HepG2 (cell line): Measurements from ENCODE around the gene RBP5. TPM values are rescaled to one million over a fixed set of nuclear protein-coding genes. Genes with fewer than 3 reads are reported as not detected.

Experiments used
- ATAC-seq: fragments of 200-7000 bp; cut with Tn5 transposase; 3 replicates; pipeline ENCODE4 v1.9.1; 2020; ENCODE audit warnings: mild to moderate bottlenecking, moderate library complexity
- BruUV-seq: library from RNA; stranded (reverse); fragments of 400-500 nt; replicated peaks from 2 replicates; lab custom pipeline; 2021; lab: Mats Ljungman, UMichigan
- CTCF ChIA-PET: fragments of 300-600 bp; formaldehyde crosslinking; extraction: SDS; loops from one replicate; lab custom pipeline; 2021; ENCODE audit warnings: low total read pairs, inconsistent platforms, low intra/inter-chr PET ratio; lab: Yijun Ruan, JAX
- POLR2A ChIA-PET: fragments of 350-600 bp; sonication (Branson Sonifier 250); formaldehyde crosslinking; loops from one replicate; lab custom pipeline; 2020; ENCODE audit warnings: antibody characterized with exemption, inconsistent platforms; lab: Yijun Ruan, JAX
- DNase-seq: peaks from one replicate; pipeline ENCODE4 v3.0.0-alpha.2; 2015; ENCODE audit warnings: low spot score
- FAIRE-seq: peaks from 3 replicates; lab custom pipeline; 2011; peaks lifted over from hg19 to GRCh38; lab: Jason Lieb, UNC
- H2AFZ ChIP-seq: one replicate; pipeline ENCODE4 v1.6.1; 2011; ENCODE audit warnings: low read length, inconsistent platforms
- H3K27ac ChIP-seq: fragments of 300-600 bp; 3 replicates; pipeline ENCODE4 v1.8.0; 2011; ENCODE audit warnings: mixed run types, mild to moderate bottlenecking, mixed read lengths, low read length, inconsistent platforms; ENCODE audit not compliant: insufficient read depth; ENCODE audit errors: extremely low read length
- H3K27me3 ChIP-seq, 2 experiments: fragments of 200-600 bp in 1 of 2; 2 replicates in 1 of 2; 3 replicates in 1 of 2; pipeline versions ENCODE4 v1.6.0 to v1.8.0; 2011; ENCODE audit warnings: low read length in 2 of 2, mild to moderate bottlenecking in 2 of 2, moderate library complexity in 2 of 2, inconsistent platforms in 1 of 2; ENCODE audit not compliant: insufficient read depth in 2 of 2, control insufficient read depth in 1 of 2
- H3K36me3 ChIP-seq, 2 experiments: fragments of 200-600 bp in 1 of 2; replicated peaks in 1 of 2; 2 replicates in 1 of 2; 3 replicates in 1 of 2; pipeline versions ENCODE4 v1.5.1 to v1.8.0; 2011; ENCODE audit warnings: low read length in 2 of 2, inconsistent platforms in 1 of 2; ENCODE audit not compliant: insufficient read depth in 2 of 2, control insufficient read depth in 1 of 2
- H3K4me1 ChIP-seq: 2 replicates; pipeline ENCODE4 v1.5.1; 2012; ENCODE audit warnings: low read length, inconsistent platforms; ENCODE audit not compliant: insufficient read depth
- H3K4me2 ChIP-seq: 2 replicates; pipeline ENCODE4 v1.6.0; 2011; ENCODE audit warnings: low read depth, low read length, inconsistent platforms
- H3K4me3 ChIP-seq, 3 experiments: fragments of 200-600 bp in 1 of 3; sonication (generic), shearing (Covaris generic) in 1 of 3; replicated peaks in 1 of 3; 2 replicates each; pipeline ENCODE4 v1.5.1; 2011 to 2016; ENCODE audit warnings: low read length in 3 of 3, inconsistent platforms in 2 of 3, low read depth in 2 of 3, mild to moderate bottlenecking in 2 of 3, control low read depth in 1 of 3, mixed read lengths in 1 of 3; ENCODE audit not compliant: insufficient read depth in 1 of 3
- H3K79me2 ChIP-seq: one replicate; pipeline ENCODE4 v1.6.1; 2011; ENCODE audit warnings: low read length, inconsistent platforms; ENCODE audit not compliant: insufficient read depth
- H3K9ac ChIP-seq: 2 replicates; pipeline ENCODE4 v1.6.0; 2011; ENCODE audit warnings: mild to moderate bottlenecking, low read depth, low read length, inconsistent platforms; ENCODE audit not compliant: insufficient read depth
- H3K9me3 ChIP-seq: 2 replicates; pipeline ENCODE4 v1.5.1; 2012; ENCODE audit warnings: mild to moderate bottlenecking, low read length
- H4K20me1 ChIP-seq: 2 replicates; pipeline ENCODE4 v1.6.0; 2011; ENCODE audit warnings: inconsistent platforms, mild to moderate bottlenecking, low read length, moderate library complexity; ENCODE audit not compliant: insufficient read depth
- JARID2 ChIP-seq: sonication (generic); formaldehyde crosslinking; IDR thresholded peaks from 2 replicates; pipeline ENCODE4 v1.8.1; 2023; ENCODE audit warnings: missing genetic modification reagents, inconsistent platforms; ENCODE audit not compliant: insufficient replicate concordance
- MTERF4 ChIP-seq: sonication (generic); formaldehyde crosslinking; IDR thresholded peaks from 2 replicates; pipeline ENCODE4 v1.8.0; 2023; ENCODE audit warnings: mild to moderate bottlenecking, missing genetic modification reagents
- REPIN1 ChIP-seq: sonication (generic); formaldehyde crosslinking; IDR thresholded peaks from 2 replicates; pipeline ENCODE4 v1.8.0; 2022; ENCODE audit warnings: missing genetic modification reagents, low read depth, mild to moderate bottlenecking, borderline replicate concordance
- SMAD1 ChIP-seq: sonication (generic); formaldehyde crosslinking; IDR thresholded peaks from 2 replicates; pipeline ENCODE4 v1.4.0; 2020; ENCODE audit warnings: missing genetic modification reagents, low read depth, mild to moderate bottlenecking, borderline replicate concordance
- ZNF101 ChIP-seq: sonication (generic); formaldehyde crosslinking; IDR thresholded peaks from 2 replicates; pipeline ENCODE4 v1.4.0; 2020; ENCODE audit warnings: mild to moderate bottlenecking, low read depth, missing genetic modification reagents, borderline replicate concordance
- ZNF224 ChIP-seq: sonication (generic); formaldehyde crosslinking; IDR thresholded peaks from 2 replicates; pipeline ENCODE4 v1.5.0; 2020; ENCODE audit warnings: mild to moderate bottlenecking, missing genetic modification reagents
- ZNF232 ChIP-seq: sonication (generic); formaldehyde crosslinking; IDR thresholded peaks from 2 replicates; pipeline ENCODE4 v1.4.0; 2020; ENCODE audit warnings: missing genetic modification reagents, borderline replicate concordance
- ZNF569 ChIP-seq: sonication (generic); formaldehyde crosslinking; IDR thresholded peaks from 2 replicates; pipeline ENCODE4 v1.5.0; 2020; ENCODE audit warnings: mild to moderate bottlenecking, missing genetic modification reagents, moderate library complexity, borderline replicate concordance
- ZNF629 ChIP-seq: sonication (generic); formaldehyde crosslinking; conservative IDR thresholded peaks from 2 replicates; pipeline ENCODE4 v1.5.0; 2020; ENCODE audit warnings: missing genetic modification reagents
- ZNF674 ChIP-seq: sonication (generic); formaldehyde crosslinking; IDR thresholded peaks from 2 replicates; pipeline ENCODE4 v1.5.0; 2020; ENCODE audit warnings: low read depth, mild to moderate bottlenecking, missing genetic modification reagents
- ZNF780A ChIP-seq: sonication (generic); formaldehyde crosslinking; IDR thresholded peaks from 2 replicates; pipeline ENCODE4 v1.8.0; 2022; ENCODE audit warnings: mild to moderate bottlenecking, missing genetic modification reagents, moderate library complexity
- ZNF879 ChIP-seq: sonication (generic); formaldehyde crosslinking; IDR thresholded peaks from 2 replicates; pipeline ENCODE4 v1.8.1; 2023; ENCODE audit warnings: missing genetic modification reagents
- WGBS: methylation state at CpG from one replicate; pipeline ENCODE4 v1.1.6; 2017; ENCODE audit warnings: low lambda C conversion rate; 5-methylcytosine and 5-hydroxymethylcytosine counted together
- in situ Hi-C: cut with HindIII; loops from 2 replicates; pipeline ENCODE4 v1.10.0; 2017; ENCODE audit warnings: low pct_unique_long_range_greater_than_20kb; ENCODE audit not compliant: extremely low pct_ligation_motif_present
- intact Hi-C: fragments of 100-400 bp; cut with micrococcal nuclease; formaldehyde crosslinking; loops from one replicate; pipeline ENCODE4 v1.10.0; 2022; ENCODE audit not compliant: unreplicated experiment
- polyA plus RNA-seq, 8 experiments: library from polyadenylated mRNA; depleted of rRNA in 3 of 8; stranded (reverse) in 7 of 8; unstranded in 1 of 8; fragments of >200 nt; fragmentation: Illumina TruSeq in 4 of 8; extraction: Trizol in 4 of 8; gene quantifications; 2 replicates each; pipeline versions ENCODE4 v1.2.1 to v1.2.3, GENCODE V29; 2011 to 2016; ENCODE audit warnings: low read depth in 4 of 8, missing spikeins in 1 of 8, mixed read lengths in 1 of 8; ENCODE audit not compliant: insufficient read depth in 1 of 8
- total RNA-seq, 5 experiments: library from RNA; depleted of rRNA; stranded (reverse); fragments of >200 nt; fragmentation: Illumina TruSeq; extraction: Trizol; gene quantifications; 2 replicates each; pipeline ENCODE4 v1.2.3, GENCODE V29; 2016; ENCODE audit warnings: low read depth in 1 of 5
- TF ChIP-seq, protein P1 (sequence below): conservative IDR thresholded peaks from 2 replicates; pipeline ENCODE4 v1.6.1; 2018; ENCODE audit warnings: missing genetic modification reagents

The RBP5 gene
- total and polyA plus RNA-seq, 2 of the 13 experiments (the other 11 are each of a cell fraction or from before 2014, with no cell fraction given), result 13.8 to 19.8 TPM

DNA sequence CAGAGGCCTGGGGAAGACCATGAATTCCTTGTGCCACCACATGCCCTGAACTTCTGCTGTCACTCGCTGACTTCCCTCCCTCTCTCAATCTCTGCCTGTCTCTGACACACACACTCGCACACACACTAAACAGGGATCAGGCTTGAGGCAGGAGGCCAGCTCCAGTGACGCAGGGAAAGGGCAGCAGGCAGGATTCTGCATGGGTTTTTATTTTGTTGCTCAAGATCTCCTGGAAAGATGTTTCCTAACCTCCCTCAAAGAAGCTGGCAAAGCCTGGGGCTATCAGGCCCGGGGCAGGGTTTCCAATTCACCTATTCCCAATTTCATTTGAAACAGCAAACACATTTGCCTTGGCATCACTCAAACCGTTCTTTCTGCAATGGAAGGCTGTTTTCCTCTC, 33.1 kb upstream of the RBP5 start:
- ChIA-PET CTCF (interaction anchor here (1.0 kb wide), 1 partner anchor 102 kb away, joined by 3 read pairs; the partner anchor contains the start of gene C1S), POLR2A (no interaction called here)
- H3K9ac ChIP-seq, result no peak overlapping the region
- WGBS, result 47% methylated on average over 5 of the region's 5 CpGs
- H4K20me1 ChIP-seq, result no peaks in the 10 kb centered on the region
- ATAC-seq (no peak), FAIRE-seq (no peak), DNase-seq (no peak)
- H3K4me3 ChIP-seq, result no peak overlapping the region
- no peaks in the 10 kb centered on the region for H3K79me2 ChIP-seq
- peaks cover 3% of the 10 kb centered on the region; the same call in 1 of the 2 replicates for H3K9me3 ChIP-seq
- no peak overlapping the region for H3K27ac ChIP-seq
- TF ChIP-seq ZNF780A (CRISPR knock-in tag), result no peak
- TF ChIP-seq ZNF629 (CRISPR knock-in tag), result no peak
- no peak for TF ChIP-seq ZNF232 (CRISPR knock-in tag)
- TF ChIP-seq REPIN1 (CRISPR knock-in tag), result no peak
- TF ChIP-seq, protein P1, sequence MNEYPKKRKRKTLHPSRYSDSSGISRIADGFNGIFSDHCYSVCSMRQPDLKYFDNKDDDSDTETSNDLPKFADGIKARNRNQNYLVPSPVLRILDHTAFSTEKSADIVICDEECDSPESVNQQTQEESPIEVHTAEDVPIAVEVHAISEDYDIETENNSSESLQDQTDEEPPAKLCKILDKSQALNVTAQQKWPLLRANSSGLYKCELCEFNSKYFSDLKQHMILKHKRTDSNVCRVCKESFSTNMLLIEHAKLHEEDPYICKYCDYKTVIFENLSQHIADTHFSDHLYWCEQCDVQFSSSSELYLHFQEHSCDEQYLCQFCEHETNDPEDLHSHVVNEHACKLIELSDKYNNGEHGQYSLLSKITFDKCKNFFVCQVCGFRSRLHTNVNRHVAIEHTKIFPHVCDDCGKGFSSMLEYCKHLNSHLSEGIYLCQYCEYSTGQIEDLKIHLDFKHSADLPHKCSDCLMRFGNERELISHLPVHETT (CRISPR knock-in tag), result no peak
- no peak for TF ChIP-seq ZNF879 (CRISPR knock-in tag)
- TF ChIP-seq ZNF224 (CRISPR knock-in tag), result no peak
- TF ChIP-seq ZNF674 (CRISPR knock-in tag), result no peak
- no peak for TF ChIP-seq MTERF4 (CRISPR knock-in tag)
- TF ChIP-seq ZNF569, result no peak
- TF ChIP-seq JARID2 (CRISPR knock-in tag), result no peak
- TF ChIP-seq SMAD1 (CRISPR knock-in tag), result no peak
- no peak for TF ChIP-seq ZNF101 (CRISPR knock-in tag)
- intact Hi-C loops (loop anchor here (1.0 kb wide), 1 partner anchor 26 kb away; no protein-coding TSS in a partner anchor), in situ Hi-C loops (no loop called here)
- H3K36me3 ChIP-seq, result 0 out of 5 replicates have a peak, but pooled peaks cover 0 to 5% of the 10 kb centered on the region in 2 experiments
- H3K4me1 ChIP-seq, result 0 out of 2 replicates have a peak, but pooled peaks cover 8% of the 10 kb centered on the region
- no peak overlapping the region for H2AFZ ChIP-seq
- H3K4me2 ChIP-seq, result no peak overlapping the region
- H3K27me3 ChIP-seq, result peaks cover 0 to 6% of the 10 kb centered on the region in 2 experiments; a peak in 2 of 5 replicates
- BruUV-seq, result no TSS peak
